CD4-positive, alpha-beta T cell treated with Interleukin-2 at 100 ng/mL for 4 hours (primary cell): Measurements from ENCODE around the gene STAMBPL1.
A peak's percentile ranks its signal among the peaks of the same experiment; 100 is the strongest.
"Not testable (repeated sequence)": the region's sequence is repeated elsewhere in the genome, so short reads cannot be mapped to it uniquely, and the experiment has no call there.

ENCODE experiments used
- DNase-seq: peaks from one replicate; pipeline ENCODE4 v3.0.0-alpha.2; 2020; ENCODE audit warnings: low spot score

The STAMBPL1 gene

GRCh38 chr10:88857831-88858230 is 22.2 kb upstream of the STAMBPL1 start:
- no peak for DNase-seq

DNA sequence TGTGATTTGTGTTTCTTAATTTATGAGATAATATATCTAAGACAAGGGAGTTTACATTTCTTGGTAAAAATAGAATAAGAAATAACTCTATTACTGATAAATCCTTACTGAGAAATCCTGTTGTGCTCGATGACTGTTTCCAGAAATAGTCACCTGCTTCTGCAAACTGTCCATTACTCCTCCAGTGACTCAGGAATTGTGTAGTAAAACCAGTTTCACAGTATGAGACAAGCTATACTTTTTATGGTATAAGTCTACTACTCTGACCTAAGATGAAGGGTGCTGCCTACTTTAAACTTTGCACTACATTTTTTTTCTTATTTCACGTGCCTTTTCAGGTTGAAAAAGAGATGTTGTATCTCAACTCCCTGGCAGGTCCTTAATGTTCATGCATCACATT is 21.6 kb upstream of the STAMBPL1 start:
- DNase-seq = no peak

- no peak for DNase-seq
These were observed 19.0 kb upstream of the STAMBPL1 start for GRCh38 chr10:88861036-88861435.

DNA sequence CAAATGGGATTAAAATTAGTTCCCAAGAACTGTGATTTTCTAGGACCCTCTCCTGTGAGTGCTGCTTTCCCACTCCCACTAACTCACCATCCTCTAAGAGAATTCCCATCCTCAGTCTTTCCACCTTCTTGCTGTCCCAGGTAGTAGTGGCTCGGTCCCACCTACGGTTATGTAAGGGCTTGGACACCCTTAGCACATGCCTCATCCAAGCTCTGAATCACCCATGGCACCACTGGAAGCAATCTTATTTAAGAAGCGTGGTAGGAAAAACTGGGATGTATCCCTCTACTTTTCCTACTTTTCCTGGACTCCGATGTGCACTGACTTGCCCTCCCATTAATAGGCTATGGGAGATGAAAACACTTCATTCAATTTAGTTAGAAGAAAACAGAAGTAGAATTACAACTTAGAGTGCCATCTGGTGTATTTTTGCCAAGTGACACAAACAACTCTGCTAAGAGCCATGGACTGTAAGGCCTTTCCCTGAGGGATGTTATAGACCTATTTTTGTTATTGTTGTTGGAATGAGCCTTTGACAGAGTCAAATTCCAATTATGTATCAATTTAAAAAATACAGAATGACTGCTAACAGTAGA is 14.7 kb upstream of the STAMBPL1 start:
- DNase-seq = no peak

DNA sequence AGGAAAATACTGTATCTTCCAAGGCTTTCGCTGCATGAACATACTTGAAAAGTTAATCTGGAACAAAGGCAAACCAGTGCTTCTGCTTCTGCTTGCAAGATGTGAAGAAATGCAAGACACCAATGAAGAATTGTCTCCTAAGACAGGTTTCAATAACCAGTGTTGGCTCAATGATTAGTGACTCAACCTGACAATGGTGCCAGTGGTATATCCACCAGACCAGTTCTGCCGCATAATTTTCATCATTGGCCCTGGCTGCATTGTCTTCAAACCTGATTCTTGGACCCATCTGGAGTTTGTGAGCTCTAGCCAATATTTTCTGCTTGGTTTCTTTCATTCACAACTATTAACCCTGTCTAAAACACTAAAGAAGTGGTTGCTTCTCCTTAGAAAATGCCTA is 13.6 kb upstream of the STAMBPL1 start:
- DNase-seq = no peak

- DNase-seq = no peak
These were observed 10.0 kb upstream of the STAMBPL1 start for GRCh38 chr10:88870089-88870488.

- no peak for DNase-seq
These were observed 6.3 kb upstream of the STAMBPL1 start for GRCh38 chr10:88873757-88874156.

- DNase-seq = no peak
These were observed 5.8 kb upstream of the STAMBPL1 start for GRCh38 chr10:88874281-88874680.

- no peak for DNase-seq
These were observed 5.0 kb upstream of the STAMBPL1 start for GRCh38 chr10:88875081-88875480.

DNA sequence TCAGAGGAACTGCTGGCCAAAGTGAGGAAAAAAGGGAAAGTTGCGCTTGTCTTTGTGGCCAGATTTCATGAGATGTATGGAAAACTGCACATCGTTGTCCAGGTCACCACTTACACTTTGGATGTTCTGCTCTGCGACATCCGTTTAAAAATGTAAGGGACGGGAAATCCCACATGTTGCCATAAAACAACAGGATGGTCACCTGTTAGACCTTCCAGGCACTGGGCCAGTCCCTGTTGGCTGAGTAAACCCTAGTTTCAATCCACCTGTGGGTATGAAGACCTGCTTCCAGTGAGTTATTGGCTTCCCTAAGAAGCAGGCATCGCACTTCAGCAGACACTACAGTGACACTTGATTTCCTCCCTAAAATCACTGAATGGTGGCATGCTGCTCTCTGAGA is 2.7 kb upstream of the STAMBPL1 start:
- DNase-seq = no peak

DNA sequence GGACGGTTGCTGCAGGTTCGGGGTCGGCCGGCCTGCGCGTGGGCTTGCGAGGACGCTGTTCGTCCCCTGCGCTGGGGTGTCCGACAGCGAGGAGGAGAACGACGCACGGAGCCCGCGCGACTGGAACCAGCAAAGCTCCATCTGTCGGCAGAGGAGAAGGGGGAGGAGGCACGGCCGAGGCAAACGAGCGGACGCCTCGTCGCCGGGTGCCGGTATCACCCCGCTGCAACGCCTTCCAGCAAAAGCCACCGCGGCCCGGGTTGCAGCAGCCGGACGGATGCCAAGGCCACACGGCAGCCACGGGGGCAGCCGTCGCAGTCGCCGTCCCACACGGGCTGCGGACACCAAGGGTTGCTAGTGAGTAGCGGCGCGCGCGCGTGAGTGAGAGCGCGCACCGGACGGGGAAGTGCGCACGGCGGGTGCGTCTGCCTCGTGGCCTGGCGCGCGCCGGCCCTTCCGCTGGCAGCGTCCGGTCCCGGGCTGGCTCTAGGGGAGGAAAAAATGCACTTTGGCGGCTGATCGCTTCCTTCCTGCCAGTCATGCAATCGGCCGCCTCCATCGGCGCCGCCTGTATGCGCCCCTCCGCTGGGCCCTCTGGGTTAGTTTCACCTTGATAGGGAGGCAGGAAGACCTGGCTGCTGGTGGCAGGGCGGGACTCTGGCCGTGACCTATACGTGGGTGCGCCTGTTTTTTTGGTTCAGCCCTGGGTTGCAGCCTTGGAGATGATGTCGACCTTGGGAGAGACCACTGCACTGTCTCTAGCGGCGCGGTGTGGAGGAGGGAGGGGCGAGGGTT is 434 bp downstream of the STAMBPL1 start:
- peak; percentile 71 for DNase-seq

- DNase-seq = peak; percentile 47
These were observed 1.3 kb downstream of the STAMBPL1 start for GRCh38 chr10:88881320-88881719.

DNA sequence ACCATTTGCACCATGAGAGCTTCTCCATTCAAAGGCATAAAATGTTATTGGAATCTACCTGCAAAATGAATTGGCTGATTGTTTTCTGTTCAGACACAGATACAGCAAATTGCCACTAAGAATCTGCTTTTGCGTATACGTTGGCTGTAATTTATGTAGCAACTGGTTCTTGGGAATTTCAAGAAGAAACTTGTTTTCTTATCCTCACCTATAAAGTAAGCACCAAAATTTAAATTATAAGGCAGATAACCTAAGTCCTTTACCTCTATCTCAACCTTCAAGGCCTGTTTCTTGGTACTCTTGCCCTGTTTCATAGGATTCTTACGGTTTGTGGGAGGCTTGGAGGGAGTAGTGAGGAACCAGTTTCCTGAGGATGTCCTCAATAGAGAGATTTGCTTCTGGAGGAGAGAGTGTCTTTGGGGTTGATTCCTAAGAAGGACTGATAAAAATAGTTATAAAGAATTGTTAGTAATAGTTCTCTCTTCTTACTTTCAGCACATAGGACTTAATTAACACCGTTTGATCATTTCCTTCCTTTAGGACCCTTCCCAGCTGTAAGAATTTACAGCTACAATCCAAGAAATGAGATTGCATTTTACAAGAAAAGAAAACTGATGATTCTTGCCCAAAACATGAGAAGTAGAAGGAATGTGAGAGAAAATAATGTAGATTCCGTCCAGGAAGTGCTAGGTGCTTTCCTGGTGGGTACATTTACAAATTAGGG is 2.0 kb downstream of the STAMBPL1 start:
- DNase-seq = no peak

- DNase-seq = not testable (repeated sequence)
These were observed 2.8 kb downstream of the STAMBPL1 start for GRCh38 chr10:88882646-88883447.

DNA sequence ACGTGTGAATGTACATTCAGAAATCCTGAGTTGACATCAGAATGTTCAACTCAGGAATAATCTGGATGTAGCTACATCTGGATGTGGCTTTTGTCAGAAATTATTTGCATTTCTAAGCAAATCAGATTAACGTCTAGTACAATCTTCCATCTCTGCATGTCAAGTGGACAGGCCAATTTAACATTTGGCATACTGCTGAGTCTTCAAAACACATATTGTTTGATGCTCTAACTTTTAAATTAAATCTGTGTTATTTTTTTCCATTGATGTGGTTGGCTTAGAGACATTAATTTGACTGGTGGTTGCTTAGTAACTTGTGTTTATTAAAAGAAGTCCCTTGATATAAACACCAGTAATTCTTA is 3.4 kb downstream of the STAMBPL1 start:
- peak; percentile 45 for DNase-seq

GRCh38 chr10:88886557-88886956 is 6.5 kb downstream of the STAMBPL1 start:
- DNase-seq = peak; percentile 34

- no peak for DNase-seq
These were observed 8.9 kb downstream of the STAMBPL1 start for GRCh38 chr10:88888810-88889445.

- no peak for DNase-seq
These were observed 9.7 kb downstream of the STAMBPL1 start for GRCh38 chr10:88889559-88890337.

- no peak for DNase-seq
These were observed 10.8 kb downstream of the STAMBPL1 start for GRCh38 chr10:88890681-88891381.

DNA sequence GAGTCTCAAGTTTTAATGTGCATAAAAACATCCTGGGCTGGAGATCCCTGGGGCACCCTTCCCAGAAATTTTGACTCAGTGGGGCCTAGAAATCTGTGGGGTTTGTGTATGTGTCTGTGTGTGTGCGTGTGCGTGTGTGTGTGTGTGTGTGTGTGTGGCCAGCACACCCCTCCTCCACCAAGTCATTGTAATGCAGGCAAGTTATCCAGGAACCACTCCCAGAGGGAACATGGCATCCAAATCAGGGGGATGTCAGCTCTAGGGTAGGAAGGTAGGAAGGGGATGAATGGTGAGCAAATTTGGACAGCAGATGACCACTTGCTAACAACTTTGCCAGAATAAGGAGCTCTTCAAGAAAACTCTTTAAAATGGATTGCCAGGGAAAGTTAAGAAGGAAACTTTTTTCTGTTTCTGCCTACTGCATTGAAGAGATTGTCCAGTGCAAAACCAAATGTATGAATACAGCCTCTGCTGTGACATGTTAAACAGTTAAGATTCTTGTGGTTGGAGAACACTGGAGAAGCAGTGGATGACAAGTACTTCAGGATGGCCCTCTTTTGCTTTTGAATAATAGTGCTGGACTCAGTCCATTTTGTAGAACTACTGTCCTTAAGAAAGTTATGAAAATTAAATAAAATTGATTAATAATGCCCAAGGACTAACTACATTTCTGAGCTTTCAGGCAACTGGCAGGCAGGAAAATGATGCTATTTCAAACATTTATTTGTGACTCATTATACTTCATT is 12.3 kb downstream of the STAMBPL1 start:
- no peak for DNase-seq
